Spleen (tissue), 11 donors: ENCODE measurements around the gene OAT. TPM values are rescaled to one million over a fixed set of nuclear protein-coding genes. Genes with fewer than 3 reads are reported as not detected.

Experiments
- DNase-seq: peaks from one replicate; pipeline ENCODE4 v3.0.0-alpha.2; 2020
- H3K27ac ChIP-seq, 8 donors: fragments of 200-600 bp; sonication (generic) in 7 of 8; 1 replicate in 4 of 8; 2 replicates in 4 of 8; pipeline versions ENCODE4 v1.5.0 to v1.8.0; 2016 to 2021; ENCODE audit warnings: inconsistent platforms in 4 of 8, mild to moderate bottlenecking in 4 of 8, moderate library complexity in 1 of 8
- H3K27me3 ChIP-seq, 7 donors: fragments of 200-600 bp; sonication (generic) in 6 of 7; replicated peaks in 1 of 7; 1 replicate in 4 of 7; 2 replicates in 3 of 7; pipeline versions ENCODE4 v1.5.0 to v1.8.0; 2016 to 2021; ENCODE audit warnings: inconsistent platforms in 3 of 7, mild to moderate bottlenecking in 1 of 7
- H3K36me3 ChIP-seq, 6 donors: fragments of 200-600 bp; sonication (generic) in 5 of 6; 1 replicate in 4 of 6; 2 replicates in 2 of 6; pipeline versions ENCODE4 v1.5.0 to v1.8.0; 2016 to 2021; ENCODE audit warnings: inconsistent platforms in 2 of 6
- H3K4me1 ChIP-seq, 6 donors: fragments of 200-600 bp; sonication (generic) in 5 of 6; 1 replicate in 3 of 6; 2 replicates in 3 of 6; pipeline versions ENCODE4 v1.5.0 to v1.8.0; 2016 to 2021; ENCODE audit warnings: inconsistent platforms in 3 of 6
- H3K4me3 ChIP-seq, 8 donors: fragments of 200-600 bp; sonication (generic) in 7 of 8; 1 replicate in 4 of 8; 2 replicates in 4 of 8; pipeline versions ENCODE4 v1.5.0 to v1.8.0; 2016 to 2021; ENCODE audit warnings: inconsistent platforms in 4 of 8, mild to moderate bottlenecking in 4 of 8, moderate library complexity in 2 of 8
- H3K9me3 ChIP-seq, 8 donors: fragments of 200-600 bp; sonication (generic) in 7 of 8; 1 replicate in 4 of 8; 2 replicates in 4 of 8; pipeline versions ENCODE4 v1.5.0 to v1.8.0; 2016 to 2021; ENCODE audit warnings: inconsistent platforms in 4 of 8
- POLR2A ChIP-seq, 3 donors: fragments of 450-650 bp; IDR thresholded peaks; one replicate each; pipeline ENCODE4 v1.5.1; 2017; ENCODE audit warnings: antibody characterized with exemption in 3 of 3, mild to moderate bottlenecking in 1 of 3
- POLR2AphosphoS5 ChIP-seq, 3 donors: sonication (generic); formaldehyde crosslinking; IDR thresholded peaks; one replicate each; pipeline ENCODE4 v1.5.1; 2017; ENCODE audit warnings: antibody characterized with exemption in 3 of 3
- WGBS, 5 donors: extraction: QIAGEN DNeasy Blood & Tissue Kit in 3 of 5; methylation state at CpG; one replicate each; pipeline versions ENCODE4 v1.1.5 to v1.1.7; 2013 to 2018; 5-methylcytosine and 5-hydroxymethylcytosine counted together
- intact Hi-C: fragments of 100-400 bp; cut with DNase I; formaldehyde crosslinking; loops from one replicate; pipeline ENCODE4 v1.15.0; 2023; ENCODE audit warnings: low total_unique reads
- polyA plus RNA-seq, 3 donors: library from polyadenylated mRNA; stranded (reverse); fragments of 200-250 nt; gene quantifications; one replicate each; pipeline ENCODE4 v1.2.1, GENCODE V29; 2013
- total RNA-seq, 7 donors: library from RNA; depleted of rRNA in 3 of 7; stranded (reverse); fragments of >200 nt in 3 of 7; fragmentation: NEBNext Ultra II Directional in 4 of 7; extraction: Animal tissue kit (Norgen Biotek cat#: 25700) in 4 of 7; gene quantifications; one replicate each; pipeline versions ENCODE4 v1.1.0 to v1.2.1, GENCODE V29; 2016 to 2021
- TF ChIP-seq, protein P1 (sequence below), 11 experiments: fragments of 200-600 bp in 7 of 11; fragments of 450-650 bp in 4 of 11; sonication (generic) in 4 of 11; IDR thresholded peaks in 8 of 11; conservative IDR thresholded peaks in 3 of 11; 1 replicate in 7 of 11; 2 replicates in 4 of 11; pipeline versions ENCODE4 v1.4.0 to v1.8.0; 2016 to 2021; ENCODE audit warnings: antibody characterized with exemption in 11 of 11, inconsistent platforms in 4 of 11, mild to moderate bottlenecking in 1 of 11
- donor health status: healthy with polysubstance abuse.
- donor health status: DM: no; HTN: no; CAD: no; lungs with moderate emphysema.
- donor health status: DM: no; HTN: no; CAD: no.
- donor health status: Bipolar disorder and iron deficiency.
- donor health status: healthy.
- donor health status: DM: no; HTN: no; CAD: no.
- donor health status: DM: yes; HTN: yes; CAD: no.

OAT gene
- total and polyA plus RNA-seq, 10 donors = 22.1 to 63.0 (median 47.0) TPM

DNA sequence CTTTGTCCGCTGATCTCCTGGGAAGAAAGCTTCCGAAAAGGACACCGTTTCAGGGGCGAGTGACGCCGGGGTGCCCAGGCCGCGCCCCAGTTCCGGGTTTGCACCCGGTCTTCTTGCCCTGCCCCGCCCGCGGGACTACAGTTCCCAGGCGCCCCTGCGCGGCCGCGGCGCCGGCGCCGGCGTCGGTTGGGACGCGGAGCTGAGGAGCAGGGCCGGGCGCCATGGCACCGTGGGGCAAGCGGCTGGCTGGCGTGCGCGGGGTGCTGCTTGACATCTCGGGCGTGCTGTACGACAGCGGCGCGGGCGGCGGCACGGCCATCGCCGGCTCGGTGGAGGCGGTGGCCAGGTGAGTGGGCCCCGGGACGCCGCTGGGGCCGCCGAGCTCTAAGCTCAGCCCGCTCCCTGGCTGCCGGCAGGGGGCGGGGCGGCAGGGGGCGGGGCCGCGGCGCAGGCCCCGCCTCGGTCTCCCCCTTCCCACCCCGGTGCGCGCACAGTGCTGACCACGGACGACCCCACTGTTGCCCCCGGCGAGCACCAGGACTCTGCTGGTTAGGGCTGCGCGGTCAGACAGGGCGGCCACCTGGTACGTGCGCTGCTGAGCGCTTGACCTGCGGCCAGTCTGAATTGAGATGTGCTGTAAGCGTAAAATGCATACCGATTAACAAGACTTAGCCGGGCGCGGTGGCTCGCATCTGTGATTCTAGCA lies 43.1 kb upstream of the OAT start, which contains the start of gene LHPP:
LHPP (plus strand) TSS at position 182 of the 706 bp plus-strand sequence; CDS start at position 222, 40 bp downstream.
- Histone ChIP-seq H3K36me3 (no peaks in the 10 kb centered on the region), H3K4me3 (peak within 1 kb of the TSS; percentile 50 to 98 (median 83)), H3K27me3 (peaks cover 0 to 4% (median 0%) of the 10 kb centered on the region in 7 donors), H3K9me3 (no peaks in the 10 kb centered on the region), H3K27ac (peak within 1 kb of the TSS; percentile 61 to 95 (median 86)), H3K4me1 (peaks cover 9 to 42% (median 35%) of the 10 kb centered on the region in 6 donors)
- WGBS, 5 donors = 1 to 2% (median 1%) methylated on average over 29 to 81 of the region's 81 CpGs
- peak; percentile 99 for DNase-seq
- intact Hi-C loops = no loop called here
- TF ChIP-seq, protein P1, sequence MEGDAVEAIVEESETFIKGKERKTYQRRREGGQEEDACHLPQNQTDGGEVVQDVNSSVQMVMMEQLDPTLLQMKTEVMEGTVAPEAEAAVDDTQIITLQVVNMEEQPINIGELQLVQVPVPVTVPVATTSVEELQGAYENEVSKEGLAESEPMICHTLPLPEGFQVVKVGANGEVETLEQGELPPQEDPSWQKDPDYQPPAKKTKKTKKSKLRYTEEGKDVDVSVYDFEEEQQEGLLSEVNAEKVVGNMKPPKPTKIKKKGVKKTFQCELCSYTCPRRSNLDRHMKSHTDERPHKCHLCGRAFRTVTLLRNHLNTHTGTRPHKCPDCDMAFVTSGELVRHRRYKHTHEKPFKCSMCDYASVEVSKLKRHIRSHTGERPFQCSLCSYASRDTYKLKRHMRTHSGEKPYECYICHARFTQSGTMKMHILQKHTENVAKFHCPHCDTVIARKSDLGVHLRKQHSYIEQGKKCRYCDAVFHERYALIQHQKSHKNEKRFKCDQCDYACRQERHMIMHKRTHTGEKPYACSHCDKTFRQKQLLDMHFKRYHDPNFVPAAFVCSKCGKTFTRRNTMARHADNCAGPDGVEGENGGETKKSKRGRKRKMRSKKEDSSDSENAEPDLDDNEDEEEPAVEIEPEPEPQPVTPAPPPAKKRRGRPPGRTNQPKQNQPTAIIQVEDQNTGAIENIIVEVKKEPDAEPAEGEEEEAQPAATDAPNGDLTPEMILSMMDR (IDR thresholded peaks at IDR 0.05 in 8 of 11, conservative IDR thresholded peaks at IDR 0.05 in 3 of 11) = peak in 8 of 11 experiments; percentile 36 to 89 (median 78)
- TF ChIP-seq POLR2AphosphoS5 (IDR thresholded peaks at IDR 0.05) (peak; percentile 72 to 85 (median 80)), POLR2A (IDR thresholded peaks at IDR 0.05) (peak in 1 of 3 donors; percentile 3)

DNA sequence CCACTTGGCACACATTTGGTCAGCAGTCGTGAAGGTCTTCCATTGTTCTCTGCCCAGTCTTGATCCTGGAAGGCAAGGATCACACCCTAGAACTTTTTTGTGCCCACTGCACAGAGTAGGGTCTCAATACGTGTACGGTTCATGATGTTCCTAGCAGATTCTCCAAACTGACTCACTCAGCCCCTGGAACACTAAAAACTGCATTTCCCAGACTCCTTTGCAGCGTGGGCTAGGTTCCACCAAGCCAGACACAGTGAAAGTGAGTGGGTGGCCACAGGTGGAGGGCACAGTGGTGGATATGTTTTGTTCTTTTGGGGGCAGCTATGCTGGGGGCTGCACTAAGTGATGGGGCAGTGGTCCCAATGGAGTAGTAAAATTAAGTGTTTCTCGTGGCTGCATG lies 41.4 kb upstream of the OAT start:
- intact Hi-C loops = no loop called here
- no peaks in the 10 kb centered on the region for H3K9me3 ChIP-seq
- H3K27me3 ChIP-seq = peaks cover 0 to 21% (median 0%) of the 10 kb centered on the region in 7 donors
- H3K4me3 ChIP-seq = no peak overlapping the region
- H3K27ac ChIP-seq = no peak overlapping the region
- no peak for DNase-seq
- TF ChIP-seq POLR2A (IDR thresholded peaks at IDR 0.05) (no peak), POLR2AphosphoS5 (IDR thresholded peaks at IDR 0.05) (no peak)
- TF ChIP-seq, protein P1 (IDR thresholded peaks at IDR 0.05 in 8 of 11, conservative IDR thresholded peaks at IDR 0.05 in 3 of 11) = no peak
- peaks cover 7 to 28% (median 24%) of the 10 kb centered on the region in 6 donors for H3K4me1 ChIP-seq
- WGBS, 5 donors = 56 to 89% (median 84%) methylated on average over 4 to 5 of the region's 5 CpGs
- H3K36me3 ChIP-seq = no peaks in the 10 kb centered on the region

DNA sequence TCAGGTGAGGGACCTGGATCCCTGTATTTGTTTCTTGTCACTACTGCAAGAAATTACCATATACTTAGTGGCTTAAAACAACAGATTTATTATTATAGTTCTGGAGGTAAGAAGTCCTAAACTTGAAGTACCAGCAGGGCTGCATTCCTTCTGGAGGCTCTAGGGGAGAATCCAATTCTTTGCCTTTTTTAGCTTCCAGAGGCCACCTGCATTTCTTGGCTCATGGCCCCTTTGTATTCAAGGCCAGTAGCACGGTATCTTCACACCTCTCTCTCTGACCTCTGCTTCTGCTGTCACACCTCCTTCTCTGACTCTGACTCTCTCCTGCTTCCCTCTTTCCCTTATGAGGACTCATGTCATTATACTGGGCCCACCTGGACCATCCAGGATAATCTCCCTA lies 40.7 kb upstream of the OAT start:
- H3K27ac ChIP-seq = no peak overlapping the region
- WGBS, 5 donors = 67 to 81% (median 75%) methylated on average over 1 of the region's 1 CpG
- H3K9me3 ChIP-seq = no peaks in the 10 kb centered on the region
- peaks cover 0 to 20% (median 17%) of the 10 kb centered on the region in 6 donors for H3K4me1 ChIP-seq
- no peak for DNase-seq
- peaks cover 0 to 28% (median 3%) of the 10 kb centered on the region in 7 donors for H3K27me3 ChIP-seq
- H3K36me3 ChIP-seq = no peaks in the 10 kb centered on the region
- intact Hi-C loops = no loop called here
- no peak for TF ChIP-seq POLR2AphosphoS5 (IDR thresholded peaks at IDR 0.05)
- TF ChIP-seq POLR2A (IDR thresholded peaks at IDR 0.05) = no peak
- TF ChIP-seq, protein P1 (IDR thresholded peaks at IDR 0.05 in 8 of 11, conservative IDR thresholded peaks at IDR 0.05 in 3 of 11) = no peak
- no peak overlapping the region for H3K4me3 ChIP-seq

DNA sequence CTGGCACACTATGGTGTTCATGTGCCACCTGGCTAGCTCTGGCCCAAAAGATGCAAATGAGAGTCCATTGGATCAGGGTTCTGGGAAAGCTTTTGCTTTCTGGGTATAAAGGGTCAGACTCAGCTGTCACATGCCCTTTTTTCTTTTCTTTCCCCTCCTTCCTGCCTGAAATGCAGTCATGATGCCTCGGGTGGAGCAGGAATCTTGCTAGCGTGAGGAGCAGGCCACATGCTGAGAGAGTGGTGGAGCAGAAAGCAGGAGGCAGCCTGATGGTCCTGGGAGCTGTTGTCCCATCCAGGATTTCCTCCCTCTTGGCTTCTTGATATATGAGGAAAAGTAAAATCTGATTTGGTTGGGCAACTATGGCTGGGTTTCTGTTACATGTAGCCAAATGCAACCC lies 40.2 kb upstream of the OAT start:
- H3K27me3 ChIP-seq = peaks cover 0 to 33% (median 8%) of the 10 kb centered on the region in 7 donors
- intact Hi-C loops = no loop called here
- 77 to 86% (median 82%) methylated on average over 2 of the region's 2 CpGs for WGBS, 5 donors

More for the DNA sequence above, 40.2 kb upstream of the OAT start:
- TF ChIP-seq POLR2AphosphoS5 (IDR thresholded peaks at IDR 0.05) (no peak), POLR2A (IDR thresholded peaks at IDR 0.05) (no peak)
- TF ChIP-seq, protein P1 (IDR thresholded peaks at IDR 0.05 in 8 of 11, conservative IDR thresholded peaks at IDR 0.05 in 3 of 11) = no peak
- Histone ChIP-seq H3K27ac (no peak overlapping the region), H3K4me3 (no peak overlapping the region), H3K9me3 (no peaks in the 10 kb centered on the region), H3K36me3 (no peaks in the 10 kb centered on the region), H3K4me1 (peaks cover 0 to 16% (median 12%) of the 10 kb centered on the region in 6 donors)
- DNase-seq = no peak
